Mucosa of rectum (tissue), 2 donors: ENCODE results near the gene SLC34A1.
A peak's percentile ranks its signal among the peaks of the same experiment; 100 is the strongest.
"Not testable (repeated sequence)": the region's sequence is repeated elsewhere in the genome, so short reads cannot be mapped to it uniquely, and the experiment has no call there.

ENCODE experiments used
- H3K27ac ChIP-seq, 2 donors: one replicate each; pipeline ENCODE4 v1.7.0; 2013; ENCODE audit warnings: inconsistent platforms in 2 of 2, low read depth in 2 of 2, low read length in 2 of 2
- H3K27me3 ChIP-seq, 2 donors: one replicate each; pipeline ENCODE4 v1.7.0; 2013; ENCODE audit warnings: low read length in 2 of 2; ENCODE audit not compliant: control insufficient read depth in 2 of 2, insufficient read depth in 2 of 2
- H3K36me3 ChIP-seq, 2 donors: one replicate each; pipeline ENCODE4 v1.7.0; 2013; ENCODE audit warnings: low read length in 2 of 2; ENCODE audit not compliant: control insufficient read depth in 2 of 2, insufficient read depth in 2 of 2
- H3K4me1 ChIP-seq, 2 donors: one replicate each; pipeline ENCODE4 v1.7.0; 2013; ENCODE audit warnings: low read length in 2 of 2, mild to moderate bottlenecking in 1 of 2; ENCODE audit not compliant: control insufficient read depth in 2 of 2, insufficient read depth in 2 of 2
- H3K4me3 ChIP-seq, 2 donors: one replicate each; pipeline ENCODE4 v1.7.0; 2013; ENCODE audit warnings: low read length in 2 of 2
- H3K9ac ChIP-seq, 2 donors: one replicate each; pipeline ENCODE4 v1.7.0; 2013; ENCODE audit warnings: low read length in 2 of 2, low read depth in 1 of 2, mild to moderate bottlenecking in 1 of 2
- H3K9me3 ChIP-seq, 2 donors: one replicate each; pipeline ENCODE4 v1.7.0; 2013; ENCODE audit warnings: low read length in 2 of 2; ENCODE audit not compliant: control insufficient read depth in 2 of 2
- donor health status: healthy.
- donor health status: Normal muscosa, but diverticular disease.

SLC34A1 gene

DNA sequence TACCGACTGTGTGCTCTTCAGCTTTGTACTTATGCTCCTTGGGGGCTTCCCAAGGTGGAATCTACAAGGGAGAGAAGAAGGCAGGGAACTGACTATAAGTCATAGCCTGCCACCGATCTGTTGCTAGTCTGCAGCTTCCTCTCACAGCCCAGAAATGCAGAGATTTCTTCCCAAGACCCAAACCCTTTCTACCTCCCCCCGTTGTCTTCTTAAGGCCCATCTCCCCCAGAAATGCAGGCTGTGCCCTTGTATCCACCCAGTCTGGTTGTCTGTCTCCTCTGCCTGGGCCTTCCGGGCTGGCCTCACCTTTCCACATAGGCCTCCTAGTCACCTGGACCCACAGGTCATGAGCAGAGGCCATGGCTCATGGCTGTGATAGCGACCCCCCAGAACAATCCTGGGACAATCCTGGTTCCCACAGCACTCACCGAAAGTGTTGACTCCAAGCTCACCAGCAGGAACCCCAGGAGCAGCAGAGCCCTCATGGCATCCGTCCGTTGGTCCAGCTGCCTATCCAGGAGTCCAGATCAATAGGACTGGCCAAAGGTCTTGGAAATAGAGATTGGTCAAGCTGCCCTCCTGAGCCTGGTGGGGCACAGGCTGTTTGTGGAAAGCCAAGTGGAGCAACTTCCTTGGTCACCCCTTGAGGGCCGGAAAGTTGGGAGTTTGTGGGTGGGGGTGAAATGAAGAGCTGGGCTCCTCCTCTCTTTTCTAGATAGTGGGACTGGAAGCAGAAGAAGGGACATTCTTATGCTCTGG, 25.0 kb downstream of the SLC34A1 start, which contains the start of gene F12:
Gene F12 (minus strand): TSS at position 522 of the 759 bp plus-strand sequence. CDS start 37 bp downstream, at position 485.
- H3K4me3 ChIP-seq, result no peak within 1 kb of the TSS
- no peak within 1 kb of the TSS for H3K9ac ChIP-seq
- peaks cover 9 to 17% of the 10 kb centered on the region in 2 donors for H3K4me1 ChIP-seq
- no peaks in the 10 kb centered on the region for H3K27me3 ChIP-seq
- H3K36me3 ChIP-seq, result no peaks in the 10 kb centered on the region
- H3K9me3 ChIP-seq, result no peaks in the 10 kb centered on the region
- H3K27ac ChIP-seq, result no peak within 1 kb of the TSS

DNA sequence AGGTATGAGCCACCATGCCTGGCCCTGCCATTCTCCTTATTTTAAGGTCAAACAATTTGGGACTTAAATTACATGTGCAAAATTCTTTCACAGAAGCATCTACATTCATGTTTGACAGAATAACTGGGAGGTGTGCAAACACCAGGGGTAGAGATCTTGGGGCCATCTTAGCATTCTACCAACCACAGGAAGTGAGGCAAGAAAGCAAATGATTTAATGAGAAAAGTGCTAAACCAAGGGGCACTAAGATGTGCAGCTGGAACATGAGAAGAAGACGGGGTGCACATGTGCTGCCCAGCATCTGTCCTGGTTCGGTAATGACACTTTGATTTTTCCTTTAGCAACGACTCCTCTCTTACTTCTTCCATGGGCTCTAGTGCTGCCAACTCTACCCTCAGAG, 26.3 kb downstream of the SLC34A1 start:
- Histone ChIP-seq H3K27ac (no peak overlapping the region), H3K4me3 (no peak overlapping the region), H3K9ac (no peak overlapping the region), H3K9me3 (no peaks in the 10 kb centered on the region), H3K27me3 (no peaks in the 10 kb centered on the region), H3K36me3 (no peaks in the 10 kb centered on the region), H3K4me1 (peaks cover 0 to 4% of the 10 kb centered on the region in 2 donors)

DNA sequence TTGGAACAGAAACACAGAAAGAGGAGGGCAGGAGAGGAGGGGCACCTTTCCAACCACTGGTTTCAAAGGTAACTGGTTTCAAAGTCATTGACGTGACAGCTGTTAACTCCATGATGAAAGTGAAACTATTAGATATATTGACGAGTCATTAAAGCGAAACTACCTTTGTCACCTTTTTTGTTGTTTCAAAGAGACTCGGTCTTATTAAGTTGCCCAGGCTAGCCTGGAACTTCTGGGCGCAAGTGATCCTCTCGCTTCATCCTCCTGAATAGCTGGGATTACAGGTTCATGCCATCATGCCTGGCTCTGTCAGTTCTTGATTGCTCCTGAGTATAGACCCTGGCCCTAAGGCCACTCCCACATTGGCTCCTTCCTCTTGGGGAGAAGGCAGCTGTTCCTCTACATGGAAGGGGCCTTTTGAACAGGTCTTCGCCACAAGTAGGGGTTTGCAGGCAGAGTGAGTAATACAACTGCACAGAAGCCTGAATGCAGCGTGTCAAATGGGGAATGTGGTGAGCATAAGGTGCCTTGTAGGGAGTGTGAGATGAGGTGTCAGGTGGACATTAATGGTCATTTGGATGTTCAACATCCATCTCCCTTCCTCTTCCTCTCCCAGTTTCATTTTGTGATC, 28.5 kb downstream of the SLC34A1 start:
- H3K36me3 ChIP-seq, result no peaks in the 10 kb centered on the region
- peak overlapping the region; percentile 31 to 74 for H3K27ac ChIP-seq
- H3K27me3 ChIP-seq, result no peaks in the 10 kb centered on the region
- H3K9ac ChIP-seq, result peak overlapping the region in 1 of 2 donors; percentile 32
- peaks cover 2 to 4% of the 10 kb centered on the region in 2 donors for H3K4me1 ChIP-seq
- H3K4me3 ChIP-seq, result no peak overlapping the region
- no peaks in the 10 kb centered on the region for H3K9me3 ChIP-seq

DNA sequence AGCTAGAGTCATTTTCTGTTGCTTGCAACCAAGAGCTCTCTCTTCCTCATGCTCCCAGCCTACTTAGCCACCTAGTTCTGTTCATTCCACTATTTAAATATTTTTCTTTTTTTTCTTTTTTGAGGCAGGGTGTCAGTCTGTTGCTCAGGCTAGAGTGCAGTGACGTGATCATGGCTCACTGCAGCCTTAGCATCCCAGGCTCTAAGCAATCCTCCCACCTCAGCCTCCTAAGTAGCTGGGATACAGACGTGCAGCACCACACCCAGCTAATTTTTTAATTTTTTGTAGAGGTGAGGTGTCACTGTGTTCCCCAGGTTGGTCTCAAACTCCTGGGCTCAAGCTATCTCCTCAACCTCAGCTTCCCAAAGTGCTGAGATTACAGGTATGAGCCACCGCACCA, 30.2 kb downstream of the SLC34A1 start:
- no peaks in the 10 kb centered on the region for H3K9me3 ChIP-seq
- H3K36me3 ChIP-seq, result no peaks in the 10 kb centered on the region
- H3K4me1 ChIP-seq, result peaks cover 2 to 4% of the 10 kb centered on the region in 2 donors

DNA sequence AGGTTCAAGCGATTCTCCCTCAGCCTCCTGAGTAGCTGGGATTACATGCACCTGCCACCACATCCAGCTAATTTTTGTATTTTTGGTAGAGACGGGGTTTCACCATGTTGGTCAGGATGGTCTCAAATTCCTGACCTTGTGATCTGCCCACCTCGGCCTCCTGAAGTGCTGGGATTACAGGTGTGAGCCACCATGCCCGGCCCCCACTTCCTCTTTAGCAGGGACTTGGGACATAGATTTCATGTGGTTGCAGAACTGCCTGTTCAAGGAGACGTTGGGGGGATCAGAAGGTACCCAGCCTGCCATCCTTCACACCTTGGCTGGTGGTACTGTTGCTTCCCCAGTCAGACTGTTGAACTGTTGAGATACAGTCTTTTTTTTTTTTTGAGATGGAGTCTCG, 32.8 kb downstream of the SLC34A1 start:
- H3K4me1 ChIP-seq, H3K36me3 ChIP-seq, H3K4me3 ChIP-seq, H3K9me3 ChIP-seq, H3K27ac ChIP-seq, H3K27me3 ChIP-seq, H3K9ac ChIP-seq: not testable (repeated sequence)

More for the DNA sequence above, 30.2 kb downstream of the SLC34A1 start:
- Histone ChIP-seq H3K9ac (no peak overlapping the region), H3K4me3 (no peak overlapping the region), H3K27ac (no peak overlapping the region), H3K27me3 (no peaks in the 10 kb centered on the region)

DNA sequence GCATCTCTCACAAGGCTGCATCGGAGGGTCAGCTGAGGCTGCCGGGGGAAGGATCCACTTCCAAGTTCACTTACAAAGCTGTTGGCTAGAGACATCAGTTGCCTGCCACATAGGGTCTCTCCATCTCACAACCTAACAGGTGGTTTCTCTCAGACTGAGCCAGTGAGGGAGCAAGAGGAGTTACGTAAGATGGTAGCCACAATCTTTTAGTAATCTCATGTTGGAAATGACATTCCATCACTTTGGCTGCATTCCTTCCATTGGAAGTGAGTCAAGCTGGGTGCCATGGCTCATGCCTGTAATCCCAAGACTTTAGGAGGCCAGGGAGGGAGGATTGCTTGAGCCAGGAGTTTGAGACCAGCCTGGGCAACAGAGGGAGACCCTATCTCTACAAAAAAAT, 34.8 kb downstream of the SLC34A1 start:
- Histone ChIP-seq H3K27me3 (no peaks in the 10 kb centered on the region), H3K9me3 (no peaks in the 10 kb centered on the region), H3K36me3 (no peaks in the 10 kb centered on the region), H3K4me1 (peaks cover 0 to 4% of the 10 kb centered on the region in 2 donors), H3K4me3 (no peak overlapping the region), H3K9ac (no peak overlapping the region), H3K27ac (no peak overlapping the region)

DNA sequence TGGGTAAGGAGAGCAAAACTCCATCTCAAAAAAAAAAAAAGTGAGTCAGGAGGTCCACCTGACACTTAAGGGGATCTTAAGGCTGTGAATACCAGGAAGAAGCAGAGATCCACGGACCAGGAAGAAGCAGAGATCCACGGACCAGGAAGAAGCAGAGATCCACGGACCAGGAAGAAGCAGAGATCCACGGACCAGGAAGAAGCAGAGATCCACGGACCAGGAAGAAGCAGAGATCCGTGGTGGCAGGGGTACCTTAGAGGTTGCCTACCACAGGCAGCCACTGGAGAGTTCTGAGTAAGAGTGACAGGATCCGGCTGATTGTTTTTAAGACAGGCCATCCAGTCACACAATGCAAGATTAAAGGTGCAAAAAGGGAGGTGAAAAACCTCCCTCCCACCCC, 36.2 kb downstream of the SLC34A1 start:
- H3K27ac ChIP-seq, result peak overlapping the region in 1 of 2 donors; percentile 42
- not testable (repeated sequence) for H3K4me1 ChIP-seq

DNA sequence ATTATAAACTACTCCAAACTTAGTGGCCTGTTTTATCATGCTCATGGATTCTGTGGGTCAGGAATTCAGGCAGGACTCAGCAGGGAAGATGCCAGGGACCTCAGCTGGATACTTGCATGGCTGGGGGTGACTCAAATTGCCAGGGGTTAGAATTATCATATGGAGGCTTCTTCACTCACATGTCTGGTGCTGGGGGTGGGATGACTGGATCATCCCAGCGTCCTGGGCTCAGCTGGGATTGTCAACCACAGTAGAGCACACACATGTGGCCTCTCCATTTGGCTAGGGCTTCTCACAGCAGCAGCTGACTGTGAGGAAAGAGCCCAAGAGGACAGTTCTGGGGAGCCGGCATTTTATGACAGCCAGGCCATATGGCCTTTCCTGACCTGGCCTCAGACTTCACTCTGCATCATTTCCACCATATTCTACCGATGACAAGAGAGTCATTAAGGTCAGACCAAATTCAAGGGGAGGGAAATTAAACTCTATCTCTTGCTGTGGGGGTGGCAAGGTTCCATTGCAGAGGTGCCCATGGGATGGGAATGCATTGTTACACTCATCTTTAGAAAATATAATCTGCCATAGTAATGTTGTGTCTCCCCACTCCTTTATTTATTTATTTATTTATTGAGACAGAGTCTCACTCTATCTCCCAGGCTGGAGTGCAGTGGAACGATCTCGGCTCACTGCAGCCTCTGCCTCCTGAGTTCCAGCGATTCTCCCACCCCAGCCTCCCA, 37.0 kb downstream of the SLC34A1 start:
- H3K4me3 ChIP-seq, result no peak overlapping the region
- no peaks in the 10 kb centered on the region for H3K9me3 ChIP-seq
- no peaks in the 10 kb centered on the region for H3K36me3 ChIP-seq
- peak overlapping the region in 1 of 2 donors; percentile 27 for H3K9ac ChIP-seq
- no peaks in the 10 kb centered on the region for H3K27me3 ChIP-seq
- H3K4me1 ChIP-seq, result peaks cover 9 to 12% of the 10 kb centered on the region in 2 donors
- H3K27ac ChIP-seq, result no peak overlapping the region

More for the DNA sequence above, 36.2 kb downstream of the SLC34A1 start:
- H3K27me3 ChIP-seq, H3K36me3 ChIP-seq, H3K9me3 ChIP-seq: not testable (repeated sequence)
- peak overlapping the region in 1 of 2 donors; percentile 30 for H3K4me3 ChIP-seq
- peak overlapping the region in 1 of 2 donors; percentile 27 for H3K9ac ChIP-seq

DNA sequence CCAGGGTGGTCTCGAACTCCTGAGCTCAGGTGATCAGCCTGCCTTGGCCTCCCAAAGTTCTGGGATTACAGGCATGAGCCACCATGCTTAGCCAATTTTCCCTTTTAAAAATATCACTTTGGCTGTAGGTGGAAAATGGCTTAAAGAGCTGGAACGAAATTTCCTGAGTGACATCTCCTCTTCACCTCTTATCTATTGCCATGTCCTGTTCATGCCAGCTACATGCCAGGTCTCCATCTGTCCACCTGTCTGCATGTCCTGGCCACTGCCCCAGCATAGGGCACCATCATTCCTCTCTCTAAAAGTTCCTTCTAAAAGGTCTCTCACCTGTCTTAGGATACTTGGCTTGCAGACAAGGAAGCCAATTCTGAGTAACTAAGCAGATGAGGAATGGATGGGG, 39.4 kb downstream of the SLC34A1 start:
- no peaks in the 10 kb centered on the region for H3K36me3 ChIP-seq
- no peak overlapping the region for H3K9ac ChIP-seq
- H3K27me3 ChIP-seq, result no peaks in the 10 kb centered on the region
- H3K4me1 ChIP-seq, result peaks cover 19 to 24% of the 10 kb centered on the region in 2 donors
- H3K9me3 ChIP-seq, result no peaks in the 10 kb centered on the region
- H3K27ac ChIP-seq, result no peak overlapping the region
- no peak overlapping the region for H3K4me3 ChIP-seq
